ENCODE results near the gene ITGA7.

The ITGA7 gene

GRCh38 chr12:55719371-55719770 lies 11.7 kb upstream of the ITGA7 start:
- DNase-seq (ENCODE audit: extremely low read depth, low read depth), result no peak
- TF ChIP-seq, protein P1, sequence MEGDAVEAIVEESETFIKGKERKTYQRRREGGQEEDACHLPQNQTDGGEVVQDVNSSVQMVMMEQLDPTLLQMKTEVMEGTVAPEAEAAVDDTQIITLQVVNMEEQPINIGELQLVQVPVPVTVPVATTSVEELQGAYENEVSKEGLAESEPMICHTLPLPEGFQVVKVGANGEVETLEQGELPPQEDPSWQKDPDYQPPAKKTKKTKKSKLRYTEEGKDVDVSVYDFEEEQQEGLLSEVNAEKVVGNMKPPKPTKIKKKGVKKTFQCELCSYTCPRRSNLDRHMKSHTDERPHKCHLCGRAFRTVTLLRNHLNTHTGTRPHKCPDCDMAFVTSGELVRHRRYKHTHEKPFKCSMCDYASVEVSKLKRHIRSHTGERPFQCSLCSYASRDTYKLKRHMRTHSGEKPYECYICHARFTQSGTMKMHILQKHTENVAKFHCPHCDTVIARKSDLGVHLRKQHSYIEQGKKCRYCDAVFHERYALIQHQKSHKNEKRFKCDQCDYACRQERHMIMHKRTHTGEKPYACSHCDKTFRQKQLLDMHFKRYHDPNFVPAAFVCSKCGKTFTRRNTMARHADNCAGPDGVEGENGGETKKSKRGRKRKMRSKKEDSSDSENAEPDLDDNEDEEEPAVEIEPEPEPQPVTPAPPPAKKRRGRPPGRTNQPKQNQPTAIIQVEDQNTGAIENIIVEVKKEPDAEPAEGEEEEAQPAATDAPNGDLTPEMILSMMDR (IDR thresholded peaks at IDR 0.05; ENCODE audit: low read depth, low read length), result no peak

DNA sequence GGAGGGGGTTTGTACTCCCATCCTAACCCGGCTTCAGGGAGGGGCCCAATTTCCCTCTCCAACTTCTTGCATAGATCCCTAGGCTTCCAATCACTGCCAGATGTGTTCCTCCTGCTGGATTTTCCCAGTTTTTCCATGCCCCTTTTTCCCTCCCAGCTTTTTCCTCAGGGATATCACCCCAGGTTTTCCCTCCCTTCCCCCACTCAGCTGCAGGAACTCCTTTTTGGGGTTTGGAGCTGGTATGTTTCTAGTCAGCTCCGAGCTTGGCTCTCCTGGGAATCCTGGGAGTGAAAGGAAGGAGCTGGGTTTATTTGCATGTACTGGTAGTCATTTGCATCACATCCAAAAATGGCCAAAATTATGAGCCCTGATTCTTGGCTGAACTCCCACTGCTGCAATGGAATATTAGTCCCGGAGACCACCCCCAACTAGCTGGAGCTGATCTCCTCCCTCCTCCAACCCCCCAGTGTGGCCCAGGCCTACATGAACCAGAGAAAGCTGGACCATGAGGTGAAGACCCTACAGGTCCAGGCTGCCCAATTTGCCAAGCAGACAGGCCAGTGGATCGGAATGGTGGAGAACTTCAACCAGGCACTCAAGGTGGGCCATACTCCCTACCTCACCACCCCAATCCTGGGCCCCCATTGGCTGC lies 11.0 kb upstream of the ITGA7 start:
- TF ChIP-seq, protein P1 (IDR thresholded peaks at IDR 0.05; ENCODE audit: low read depth, low read length), result no peak
- no peak for DNase-seq (ENCODE audit: extremely low read depth, low read depth)

DNA sequence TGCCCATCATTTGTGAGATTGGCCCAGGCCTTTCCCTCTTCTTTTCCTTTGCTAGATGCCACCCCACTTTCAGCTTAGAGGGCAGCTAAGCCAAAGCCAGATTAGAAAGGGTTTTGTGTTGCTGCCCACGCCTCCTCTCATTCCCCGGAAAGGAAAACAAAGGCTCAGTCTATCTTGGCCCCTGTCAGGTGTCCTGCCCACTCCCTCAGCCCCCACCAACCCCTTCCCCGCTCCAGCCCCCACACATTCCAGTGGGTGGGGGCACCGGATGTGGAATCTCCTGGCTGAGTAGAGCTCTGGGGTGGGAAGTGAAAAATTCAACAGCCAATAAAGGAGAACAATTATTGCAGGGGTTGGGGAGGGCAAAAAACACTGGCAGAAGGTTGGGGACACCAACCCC lies 10.3 kb upstream of the ITGA7 start:
- TF ChIP-seq, protein P1 (IDR thresholded peaks at IDR 0.05; ENCODE audit: low read depth, low read length), result no peak
- no peak for DNase-seq (ENCODE audit: extremely low read depth, low read depth)

GRCh38 chr12:55717011-55718007 lies 9.6 kb upstream of the ITGA7 start:
- no peak for DNase-seq (ENCODE audit: extremely low read depth, low read depth)
- TF ChIP-seq, protein P1 (IDR thresholded peaks at IDR 0.05; ENCODE audit: low read depth, low read length), result no peak

DNA sequence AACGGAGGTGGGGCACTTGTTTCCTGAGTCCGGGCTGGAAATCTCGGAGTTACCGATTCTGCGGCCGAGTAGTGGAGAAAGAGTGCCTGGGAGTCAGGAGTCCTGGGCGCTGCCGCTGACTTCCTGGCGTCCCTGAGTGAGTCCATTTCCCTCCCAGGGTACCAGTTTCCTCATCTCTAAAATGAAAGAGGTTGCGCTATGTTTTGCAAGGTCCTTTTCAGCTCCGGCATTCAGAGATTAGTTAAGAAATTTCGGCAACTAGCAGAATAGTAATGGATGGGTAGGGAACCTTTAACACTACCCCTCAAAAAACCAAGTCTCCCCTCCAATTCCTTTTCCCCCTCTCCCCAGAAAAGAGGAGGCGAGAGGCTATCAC lies 8.9 kb upstream of the ITGA7 start:
- no peak for DNase-seq (ENCODE audit: extremely low read depth, low read depth)
- TF ChIP-seq, protein P1 (IDR thresholded peaks at IDR 0.05; ENCODE audit: low read depth, low read length), result no peak

GRCh38 chr12:55715833-55716581 lies 8.3 kb upstream of the ITGA7 start, which contains the start of gene BLOC1S1:
TSS of gene BLOC1S1 (plus strand) at chr12:55716046. CDS start at chr12:55716052, 6 bp downstream.
- peak; percentile 90 for DNase-seq (ENCODE audit: extremely low read depth, low read depth)
- TF ChIP-seq, protein P1 (IDR thresholded peaks at IDR 0.05; ENCODE audit: low read depth, low read length), result no peak; the same call in 1 of the 2 replicates
